Hematopoietic multipotent progenitor cell treated with erythropoietin and hydrocortisone succinate and interleukin-3 and kit ligand, for 17 days (in vitro differentiated cells): ENCODE data around the gene IFNGR2.
"Not testable (repeated sequence)": the region's sequence is repeated elsewhere in the genome, so short reads cannot be mapped to it uniquely, and the experiment has no call there.

Source experiments
- DNase-seq: peaks from one replicate; pipeline ENCODE4 v3.0.0-alpha.2; 2015; ENCODE audit warnings: low spot score

IFNGR2 gene, protein sequence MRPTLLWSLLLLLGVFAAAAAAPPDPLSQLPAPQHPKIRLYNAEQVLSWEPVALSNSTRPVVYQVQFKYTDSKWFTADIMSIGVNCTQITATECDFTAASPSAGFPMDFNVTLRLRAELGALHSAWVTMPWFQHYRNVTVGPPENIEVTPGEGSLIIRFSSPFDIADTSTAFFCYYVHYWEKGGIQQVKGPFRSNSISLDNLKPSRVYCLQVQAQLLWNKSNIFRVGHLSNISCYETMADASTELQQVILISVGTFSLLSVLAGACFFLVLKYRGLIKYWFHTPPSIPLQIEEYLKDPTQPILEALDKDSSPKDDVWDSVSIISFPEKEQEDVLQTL

DNA sequence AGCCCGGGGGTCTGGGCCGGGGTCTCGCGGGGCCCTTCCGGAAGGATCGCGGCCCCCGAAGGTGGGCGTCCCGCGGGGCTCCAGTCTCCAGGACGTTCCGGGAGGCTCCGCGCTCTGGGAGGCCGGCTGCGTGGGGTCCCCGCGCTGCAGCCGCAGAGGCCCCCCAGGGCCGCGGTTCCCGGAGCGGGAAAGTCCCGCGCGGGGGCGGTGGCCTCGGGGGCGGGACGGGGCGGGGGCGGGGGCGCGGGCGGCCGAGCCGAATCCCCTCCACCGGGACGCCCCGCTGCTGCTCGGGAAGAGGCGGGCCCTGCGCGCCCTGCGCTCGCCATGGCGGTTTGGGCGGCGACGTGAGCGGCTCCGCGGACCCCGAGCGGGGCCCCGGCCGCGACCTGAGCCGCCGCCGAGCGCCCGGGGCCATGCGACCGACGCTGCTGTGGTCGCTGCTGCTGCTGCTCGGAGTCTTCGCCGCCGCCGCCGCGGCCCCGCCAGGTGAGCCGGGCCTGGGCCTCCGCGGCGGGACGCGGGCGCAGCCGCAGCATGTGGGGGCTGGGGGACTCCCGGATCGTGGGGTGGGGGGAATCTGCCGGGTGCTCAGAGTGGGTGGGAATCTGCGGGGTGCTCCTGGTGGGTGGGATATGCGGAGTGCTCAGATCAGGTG lies at the start of gene IFNGR2:
Gene IFNGR2 (plus strand): TSS at position 286 of the 658 bp plus-strand sequence. CDS start 131 bp downstream, at position 417.
- DNase-seq = no peak

DNA sequence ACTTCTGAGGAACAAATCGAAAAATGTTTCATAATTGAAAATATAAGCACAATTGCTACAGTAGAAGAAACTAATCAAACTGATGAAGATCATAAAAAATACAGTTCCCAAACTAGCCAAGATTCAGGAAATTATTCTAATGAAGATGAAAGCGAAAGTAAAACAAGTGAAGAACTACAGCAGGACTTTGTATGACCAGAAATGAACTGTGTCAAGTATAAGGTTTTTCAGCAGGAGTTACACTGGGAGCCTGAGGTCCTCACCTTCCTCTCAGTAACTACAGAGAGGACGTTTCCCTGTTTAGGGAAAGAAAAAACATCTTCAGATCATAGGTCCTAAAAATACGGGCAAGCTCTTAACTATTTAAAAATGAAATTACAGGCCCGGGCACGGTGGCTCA lies 47.9 kb upstream of the IFNGR2 start:
- no peak for DNase-seq

DNA sequence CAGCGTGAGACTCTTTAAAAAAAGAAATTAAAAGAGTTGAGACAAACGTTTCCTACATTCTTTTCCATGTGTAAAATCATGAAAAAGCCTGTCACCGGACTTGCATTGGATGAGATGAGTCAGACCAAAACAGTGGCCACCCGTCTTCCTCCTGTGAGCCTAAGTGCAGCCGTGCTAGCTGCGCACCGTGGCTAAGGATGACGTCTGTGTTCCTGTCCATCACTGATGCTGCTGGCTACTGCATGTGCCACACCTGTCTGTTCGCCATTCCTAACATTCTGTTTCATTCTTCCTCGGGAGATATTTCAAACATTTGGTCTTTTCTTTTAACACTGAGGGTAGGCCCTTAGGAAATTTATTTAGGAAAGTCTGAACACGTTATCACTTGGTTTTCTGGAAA lies 47.2 kb upstream of the IFNGR2 start:
- no peak for DNase-seq

DNA sequence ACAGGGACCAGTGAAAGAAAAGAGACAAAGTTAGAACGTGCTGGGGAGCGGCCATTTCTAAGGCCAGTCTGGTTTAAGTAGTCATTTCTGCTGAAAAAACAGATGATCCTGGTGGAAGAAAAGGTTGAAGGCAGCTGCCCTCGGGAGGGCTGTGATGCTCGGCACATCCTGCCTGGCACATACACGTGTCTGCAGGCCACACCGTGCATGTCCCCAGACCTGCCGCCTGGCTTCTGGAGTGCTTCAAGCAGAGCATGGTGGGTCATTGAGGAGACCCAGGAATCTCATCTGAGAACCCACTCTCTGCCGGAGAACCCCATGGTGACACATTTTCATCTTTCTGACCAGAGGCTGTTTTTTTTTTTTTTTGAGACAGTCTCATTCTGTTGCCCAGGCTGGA lies 46.0 kb upstream of the IFNGR2 start:
- no peak for DNase-seq

DNA sequence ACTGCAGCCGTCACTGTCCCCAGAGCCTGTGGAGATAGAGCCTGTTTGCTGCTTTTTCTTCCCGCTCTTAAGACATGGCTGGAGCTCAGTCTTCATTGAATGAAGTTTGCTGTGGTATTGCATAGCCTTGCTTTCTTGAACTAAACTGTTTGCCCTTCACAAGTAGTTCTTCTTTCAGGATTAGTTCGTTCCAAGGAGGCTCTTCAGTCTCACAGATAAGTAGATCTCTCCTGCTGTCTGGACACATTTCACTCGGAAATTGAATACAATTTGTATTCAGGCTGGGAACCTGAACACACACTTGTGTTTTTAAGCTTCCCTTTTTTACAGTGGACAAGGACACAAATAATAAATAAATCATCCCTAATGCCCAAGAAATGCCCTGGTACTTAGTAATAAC lies 43.8 kb upstream of the IFNGR2 start:
- no peak for DNase-seq

DNA sequence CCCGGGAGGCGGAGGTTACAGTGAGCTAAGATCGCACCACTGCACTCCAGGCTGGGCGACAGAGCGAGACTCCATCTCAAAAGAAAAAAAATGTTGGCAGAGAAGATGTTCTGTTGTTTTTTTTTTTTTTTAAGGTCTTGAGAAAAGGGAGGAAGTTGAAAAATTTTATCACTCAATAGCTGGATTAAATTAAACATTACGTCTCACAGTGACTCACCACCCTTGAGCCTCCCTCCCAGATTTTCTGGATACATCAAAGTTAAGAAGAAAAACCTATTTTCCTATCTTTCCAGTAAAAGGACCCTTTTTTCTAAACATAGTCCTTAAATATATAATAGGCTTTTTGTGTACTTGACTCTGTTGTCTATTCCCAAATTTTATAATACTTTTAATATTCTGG lies 42.9 kb upstream of the IFNGR2 start:
- no peak for DNase-seq

DNA sequence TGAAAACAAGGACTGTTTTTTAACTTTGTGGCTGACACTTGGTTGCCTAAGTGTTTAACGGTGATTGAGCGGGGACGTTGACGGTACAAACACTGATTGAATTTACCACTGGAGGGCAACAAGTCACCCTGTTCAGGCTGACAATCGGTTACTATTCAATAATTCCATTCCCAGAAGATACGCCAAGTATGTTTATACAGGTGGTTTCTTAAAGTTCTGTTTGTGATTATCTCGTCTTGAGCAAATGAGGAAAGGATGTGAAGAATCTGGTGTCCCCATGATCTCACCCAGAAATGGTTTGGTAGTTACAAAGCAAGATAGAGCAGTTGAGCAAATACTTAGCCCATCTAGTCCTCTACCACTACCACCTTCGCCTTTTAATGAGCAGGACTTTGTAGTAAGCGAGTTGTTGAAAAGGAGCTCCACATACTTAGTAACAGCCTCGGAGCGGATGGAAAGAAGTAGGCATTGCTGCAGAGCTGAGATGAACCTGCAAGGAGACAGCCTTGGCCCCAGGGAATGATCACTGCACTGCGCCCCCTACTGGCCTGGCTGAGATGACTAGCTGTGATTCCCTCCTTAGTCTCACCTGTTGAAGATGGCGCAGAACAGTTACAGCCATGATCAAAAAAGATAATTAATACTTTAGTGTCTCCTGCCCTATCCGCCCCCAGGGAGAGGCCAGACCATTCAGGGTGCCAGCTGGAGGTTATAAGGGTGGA lies 42.2 kb upstream of the IFNGR2 start:
- DNase-seq = peak; percentile 79

DNA sequence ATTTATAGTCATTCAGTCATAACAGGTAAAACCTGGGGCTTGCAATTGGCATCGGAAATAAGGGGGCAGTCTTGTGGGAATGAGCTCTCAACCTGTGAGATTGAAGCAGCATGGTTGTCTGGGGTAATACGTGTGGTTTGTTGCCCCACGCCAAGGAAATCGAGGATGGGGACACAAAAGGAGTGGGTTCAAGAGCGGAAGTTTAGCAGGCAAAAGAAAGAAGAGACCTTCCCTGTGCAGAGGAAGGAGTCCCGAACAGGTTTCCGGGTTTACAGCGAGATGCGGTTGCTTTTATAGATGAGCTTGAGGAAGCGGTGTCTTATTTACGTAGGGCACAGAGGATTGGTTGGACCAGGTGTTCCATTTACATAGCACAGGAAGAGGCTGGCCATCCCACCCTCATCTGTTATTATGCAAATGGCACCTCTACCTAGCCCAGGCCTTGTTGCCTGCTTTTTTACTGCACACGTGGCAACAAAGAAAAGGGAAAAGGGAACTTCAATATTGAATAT lies 41.1 kb upstream of the IFNGR2 start:
- no peak for DNase-seq

DNA sequence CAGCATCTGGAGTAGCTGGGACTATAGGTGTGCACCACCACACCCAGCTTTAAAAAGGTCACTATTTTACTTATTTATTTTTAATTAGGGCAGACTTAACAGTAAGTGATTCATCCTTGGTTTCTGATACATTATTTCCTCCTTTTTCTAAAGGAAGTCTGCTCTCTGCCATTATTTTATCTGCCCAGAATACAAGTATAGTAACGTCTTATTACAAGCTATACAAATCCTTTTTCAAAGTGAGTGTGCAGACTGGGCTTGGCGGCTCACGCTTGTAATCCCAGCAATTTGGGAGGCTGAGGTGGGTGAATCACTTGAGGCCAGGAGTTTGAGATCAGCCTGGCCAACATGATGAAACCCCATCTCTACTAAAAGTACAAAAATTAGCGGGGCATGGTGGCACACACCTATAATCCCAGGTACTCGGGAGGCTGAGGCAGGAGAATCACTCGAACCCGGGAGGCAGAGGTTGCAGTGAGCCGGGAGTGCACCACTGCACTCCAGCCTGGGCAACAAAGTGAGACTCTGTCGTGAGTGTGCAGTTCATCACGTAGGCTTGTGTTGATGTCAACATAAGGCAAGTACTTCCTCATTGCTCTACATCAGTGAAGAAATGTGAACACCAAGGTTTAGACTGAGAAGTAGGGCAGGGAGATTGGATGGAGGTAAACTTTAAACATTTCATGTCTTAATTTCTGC lies 39.2 kb upstream of the IFNGR2 start:
- DNase-seq = not testable (repeated sequence)

DNA sequence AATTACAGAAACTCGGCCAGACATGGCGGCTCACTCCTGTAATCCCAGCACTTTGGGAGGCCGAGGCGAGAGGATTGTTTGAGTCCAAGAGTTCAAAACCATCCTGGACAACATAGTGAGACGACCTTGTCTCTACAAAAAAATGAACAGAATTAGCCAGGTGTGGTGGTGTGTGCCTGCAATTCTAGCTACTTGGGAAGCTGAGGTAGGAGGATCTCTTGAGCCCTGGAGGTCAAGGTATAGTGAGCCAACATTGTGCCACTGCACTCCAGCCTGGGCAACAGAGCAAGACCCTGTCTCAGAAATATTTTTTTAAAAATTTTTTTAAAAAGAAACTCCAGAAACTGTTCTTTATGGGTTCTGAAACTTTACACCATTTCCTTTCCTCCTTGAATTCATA lies 38.4 kb upstream of the IFNGR2 start:
- no peak for DNase-seq

DNA sequence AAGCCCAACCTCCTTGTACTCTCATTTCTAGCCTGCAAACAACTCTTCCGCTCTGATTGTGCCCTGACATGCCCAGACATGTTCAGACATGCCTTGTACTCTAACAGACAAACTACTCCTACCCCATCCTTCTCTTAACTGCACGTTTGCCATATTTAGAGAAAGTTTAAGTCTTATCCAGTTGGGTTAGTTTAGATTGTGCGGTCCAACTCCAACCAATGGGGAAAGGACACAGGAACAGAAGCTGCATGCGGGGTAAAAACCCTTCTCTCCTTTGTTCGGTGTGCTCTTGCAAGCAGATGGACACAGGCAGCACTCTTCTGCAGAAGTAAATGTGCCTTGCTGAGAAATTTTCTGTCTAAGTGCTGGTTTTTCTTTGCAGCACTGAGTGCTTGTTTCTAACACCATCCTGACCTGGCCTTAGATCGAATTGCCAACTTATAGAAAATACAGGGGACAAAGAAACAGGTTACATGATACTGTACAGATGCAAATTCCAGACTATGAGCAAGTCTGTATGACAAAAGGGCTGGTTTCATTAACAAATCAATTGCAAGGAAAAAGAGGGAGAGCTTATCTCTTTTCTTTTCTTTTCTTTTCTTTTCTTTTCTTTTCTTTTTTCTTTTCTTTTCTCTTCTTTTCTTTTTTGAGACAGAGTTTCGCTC lies 35.8 kb upstream of the IFNGR2 start:
- no peak for DNase-seq

DNA sequence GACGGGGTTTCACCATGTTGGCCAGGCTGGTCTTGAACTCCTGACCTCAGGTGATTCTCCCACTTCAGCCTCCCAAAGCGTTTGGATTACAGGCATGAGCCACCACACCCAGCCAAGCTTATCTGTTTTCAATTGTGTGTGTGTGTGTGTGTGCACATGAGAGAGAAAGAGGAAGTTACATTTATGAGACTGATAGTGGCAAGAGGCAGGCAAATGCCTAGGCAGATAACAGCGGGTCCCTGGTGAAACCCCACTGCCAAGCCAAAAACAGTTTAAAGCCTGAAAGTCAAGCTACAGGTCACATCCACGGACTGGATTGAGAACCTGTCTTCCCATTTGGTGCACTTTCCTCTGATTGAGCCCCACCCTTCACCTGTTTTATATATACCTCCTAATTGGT lies 35.1 kb upstream of the IFNGR2 start:
- no peak for DNase-seq

DNA sequence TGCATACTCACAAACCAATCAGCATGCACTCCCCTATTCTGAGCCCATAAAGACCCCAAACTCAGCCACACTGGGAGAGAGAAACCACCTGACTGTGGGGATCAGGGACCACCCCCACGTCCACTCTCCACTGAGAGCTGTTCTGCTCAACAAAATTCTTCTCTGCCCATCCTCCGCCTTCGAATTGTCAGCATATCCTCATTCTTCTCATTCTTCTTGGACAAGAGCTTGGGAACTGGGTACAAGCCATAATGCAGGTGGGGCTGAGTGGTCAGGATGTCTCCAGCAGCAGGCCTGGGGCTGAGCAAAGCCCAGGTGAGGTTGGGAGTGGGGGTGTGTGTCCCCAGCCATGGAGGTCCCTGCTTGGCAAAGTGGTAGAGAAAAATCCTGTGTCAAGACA lies 34.6 kb upstream of the IFNGR2 start:
- DNase-seq = no peak

DNA sequence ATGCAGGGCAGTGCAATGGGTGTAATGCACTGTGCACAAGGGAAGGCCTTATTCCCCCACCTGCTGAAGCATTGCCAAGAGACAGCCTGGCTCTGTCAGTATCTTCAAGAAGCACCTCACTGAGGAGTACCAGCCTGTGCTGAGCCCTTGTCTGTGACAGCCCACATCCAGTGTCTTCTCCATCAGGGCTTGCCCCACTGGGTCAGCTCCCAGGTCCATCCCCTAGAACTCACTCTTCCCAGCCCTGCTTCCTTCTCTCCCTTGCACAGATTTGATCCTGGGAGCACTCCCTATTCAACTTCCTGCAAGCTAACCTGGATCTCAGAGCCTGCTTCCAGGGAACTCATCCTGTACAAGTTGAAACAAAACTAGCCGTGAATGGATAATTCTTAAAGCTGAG lies 33.6 kb upstream of the IFNGR2 start:
- DNase-seq = no peak

DNA sequence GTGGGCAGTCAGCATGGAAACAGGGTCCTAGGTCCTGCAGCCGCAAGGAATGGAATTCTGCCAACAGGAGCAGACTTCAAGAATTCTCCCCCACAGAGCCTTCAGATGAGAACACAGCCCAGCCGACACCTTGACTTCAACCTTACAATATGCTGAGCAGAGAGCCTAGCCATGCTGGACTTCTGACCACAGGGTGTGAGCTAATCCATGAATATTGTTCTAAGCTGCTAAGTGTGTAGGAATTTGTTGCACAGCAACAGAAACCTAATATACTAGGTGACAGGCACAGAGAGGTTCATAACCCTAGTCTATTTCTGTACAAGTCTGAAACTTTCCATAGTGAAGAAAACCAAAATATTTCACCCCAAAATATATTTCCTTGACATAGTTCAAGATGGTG lies 32.9 kb upstream of the IFNGR2 start:
- no peak for DNase-seq

DNA sequence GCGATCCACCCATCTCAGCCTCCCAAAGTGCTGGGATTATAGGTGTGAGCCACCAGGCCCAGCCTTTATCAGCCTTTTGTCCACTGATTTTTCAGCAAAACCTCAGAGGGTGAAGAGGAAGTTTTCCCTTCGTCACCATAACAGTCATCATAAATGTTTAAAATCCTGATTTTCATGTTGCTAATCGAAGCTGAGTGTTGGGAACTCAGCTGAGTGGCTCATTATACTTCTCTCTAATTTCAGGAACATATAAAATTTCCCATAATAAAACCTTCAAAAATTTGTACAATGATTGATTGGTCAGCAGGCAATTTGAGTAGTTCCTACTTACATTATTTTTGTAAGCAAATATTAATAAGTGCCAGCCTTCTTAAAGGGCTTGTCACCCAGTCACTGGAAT lies 31.8 kb upstream of the IFNGR2 start:
- DNase-seq = no peak

DNA sequence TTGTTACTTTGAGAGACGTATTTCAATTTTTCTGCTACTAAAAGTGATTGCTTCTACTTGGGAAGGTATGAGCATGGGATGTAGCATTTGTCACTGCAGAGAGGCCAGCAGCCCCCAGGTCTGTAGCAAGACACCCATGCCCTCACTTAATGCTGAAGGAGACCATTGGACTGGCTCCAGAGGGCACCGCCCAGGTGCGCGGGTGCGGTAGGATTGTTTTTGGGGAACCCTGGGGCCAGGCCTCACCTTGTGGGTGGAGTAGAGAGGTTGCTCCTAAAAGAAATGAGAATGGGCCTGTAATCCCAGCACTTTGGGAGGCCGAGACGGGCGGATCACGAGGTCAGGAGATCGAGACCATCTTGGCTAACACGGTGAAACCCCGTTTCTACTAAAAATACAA lies 30.6 kb upstream of the IFNGR2 start:
- no peak for DNase-seq

DNA sequence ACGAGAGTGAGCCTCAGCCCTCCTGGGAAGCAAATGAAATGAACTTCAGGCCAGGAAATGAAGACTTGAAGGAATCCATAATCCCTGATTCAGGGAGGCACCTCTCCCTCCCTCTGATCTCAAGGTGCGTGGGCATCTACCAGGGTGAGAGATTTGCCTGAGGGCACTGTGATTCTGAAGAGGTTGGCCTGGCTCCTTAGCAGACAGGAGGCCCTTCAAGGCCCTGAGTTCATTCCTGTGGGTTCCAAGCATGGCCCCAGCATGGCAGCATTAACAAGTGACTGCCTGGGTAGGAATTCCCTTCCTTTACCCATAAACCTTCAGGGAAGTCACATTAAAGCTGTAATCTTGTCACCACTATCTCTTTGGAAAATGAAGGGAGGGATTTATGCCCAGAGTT lies 29.8 kb upstream of the IFNGR2 start:
- no peak for DNase-seq

DNA sequence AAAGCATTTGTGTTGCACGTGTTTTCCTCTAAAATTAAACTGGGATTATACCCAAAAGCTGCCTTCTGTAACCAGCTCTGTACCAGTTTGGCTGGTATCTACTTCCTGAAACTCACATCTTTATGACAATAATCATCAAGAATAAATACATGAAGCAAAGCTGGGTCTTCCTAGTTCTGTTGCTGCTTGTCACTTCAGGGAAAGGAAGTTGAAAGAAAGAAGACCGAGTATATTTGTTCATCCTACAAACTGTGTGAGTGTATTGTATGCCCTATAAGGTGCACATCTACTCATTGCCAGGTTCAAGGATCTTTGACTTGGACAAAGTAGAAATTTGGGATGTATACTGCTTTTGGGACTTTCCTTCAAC lies 29.1 kb upstream of the IFNGR2 start:
- DNase-seq = no peak

DNA sequence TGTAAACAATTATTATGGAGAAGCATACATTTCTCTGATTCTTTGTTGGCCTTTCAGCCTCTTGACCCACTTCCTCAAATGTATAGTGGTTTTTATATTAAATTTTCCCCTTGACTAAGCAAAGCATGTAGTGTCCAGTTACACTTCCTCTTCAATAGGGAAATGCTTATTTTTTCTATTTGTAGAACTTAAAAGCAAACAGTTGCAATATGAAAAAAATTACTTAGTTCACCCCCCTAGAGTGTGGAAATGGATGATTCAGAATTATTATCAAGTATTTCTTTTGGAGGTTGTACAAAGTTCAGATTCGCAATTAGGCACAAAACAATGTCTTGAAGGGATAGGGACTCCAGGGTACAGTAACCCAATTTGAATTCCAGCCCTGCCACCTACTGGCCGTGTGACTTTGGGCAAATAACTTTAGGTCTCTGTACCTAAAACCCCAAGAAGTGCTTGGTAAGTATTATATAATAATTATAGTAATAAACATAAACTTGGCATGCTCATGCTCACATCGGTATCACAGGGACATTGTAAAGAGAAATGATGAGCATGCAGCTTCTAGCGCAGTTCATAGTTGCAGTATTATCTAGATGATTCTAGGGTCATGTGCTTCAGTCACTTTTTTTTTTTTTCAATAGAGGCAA lies 28.6 kb upstream of the IFNGR2 start:
- DNase-seq = peak; percentile 27

DNA sequence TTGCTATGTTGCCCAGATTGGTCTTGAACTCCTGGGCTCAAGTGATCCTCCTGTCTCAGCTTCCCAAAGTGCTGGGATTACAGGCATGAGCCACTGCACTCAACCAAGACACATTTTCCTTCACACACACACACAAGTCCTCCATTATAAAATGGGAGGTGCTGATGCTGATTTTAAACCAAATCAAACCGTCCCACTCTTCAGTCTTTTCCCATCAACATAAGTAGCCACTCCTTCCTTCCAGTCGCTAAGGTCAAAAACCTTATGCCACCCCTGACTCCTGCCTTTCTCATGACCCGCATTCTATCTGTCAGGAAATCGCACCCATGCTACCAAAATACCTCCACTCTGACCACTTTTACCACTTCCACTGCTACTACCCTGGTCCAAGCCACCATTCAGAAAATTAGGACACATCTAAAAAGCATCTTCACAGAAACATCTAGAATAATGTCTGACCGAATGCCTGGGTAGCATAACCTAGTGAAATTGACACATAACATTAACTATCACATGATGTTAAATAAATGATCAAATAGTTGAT lies 28.0 kb upstream of the IFNGR2 start:
- DNase-seq = no peak
